Left ventricle myocardium superior (tissue), 1 donor: ENCODE measurements around the gene TTLL3. TPM values are rescaled to one million over a fixed set of nuclear protein-coding genes. Genes with fewer than 3 reads are reported as not detected.
"Not testable (repeated sequence)": the region's sequence is repeated elsewhere in the genome, so short reads cannot be mapped to it uniquely, and the experiment has no call there.

Experiments used
- ATAC-seq: fragments of 200-7000 bp; cut with Tn5 transposase; one replicate; pipeline ENCODE4 v1.9.1; 2020; ENCODE audit warnings: mild to moderate bottlenecking, moderate library complexity
- DNase-seq: peaks from one replicate; pipeline ENCODE4 v3.0.0-alpha.2; 2020
- intact Hi-C: fragments of 100-400 bp; cut with micrococcal nuclease; formaldehyde crosslinking; loops from one replicate; pipeline ENCODE4 v1.11.0; 2022
- total RNA-seq: library from RNA; stranded (reverse); fragmentation: NEBNext Ultra II Directional; extraction: Animal tissue kit (Norgen Biotek cat#: 25700); gene quantifications from one replicate; pipeline ENCODE4 v1.2.1, GENCODE V29; 2021
- donor health status: DM: no; HTN: yes; CAD: no; lungs with severe emphysema.

The TTLL3 gene
- total RNA-seq, 1 donor from 2014 or later = 11.0 TPM

DNA sequence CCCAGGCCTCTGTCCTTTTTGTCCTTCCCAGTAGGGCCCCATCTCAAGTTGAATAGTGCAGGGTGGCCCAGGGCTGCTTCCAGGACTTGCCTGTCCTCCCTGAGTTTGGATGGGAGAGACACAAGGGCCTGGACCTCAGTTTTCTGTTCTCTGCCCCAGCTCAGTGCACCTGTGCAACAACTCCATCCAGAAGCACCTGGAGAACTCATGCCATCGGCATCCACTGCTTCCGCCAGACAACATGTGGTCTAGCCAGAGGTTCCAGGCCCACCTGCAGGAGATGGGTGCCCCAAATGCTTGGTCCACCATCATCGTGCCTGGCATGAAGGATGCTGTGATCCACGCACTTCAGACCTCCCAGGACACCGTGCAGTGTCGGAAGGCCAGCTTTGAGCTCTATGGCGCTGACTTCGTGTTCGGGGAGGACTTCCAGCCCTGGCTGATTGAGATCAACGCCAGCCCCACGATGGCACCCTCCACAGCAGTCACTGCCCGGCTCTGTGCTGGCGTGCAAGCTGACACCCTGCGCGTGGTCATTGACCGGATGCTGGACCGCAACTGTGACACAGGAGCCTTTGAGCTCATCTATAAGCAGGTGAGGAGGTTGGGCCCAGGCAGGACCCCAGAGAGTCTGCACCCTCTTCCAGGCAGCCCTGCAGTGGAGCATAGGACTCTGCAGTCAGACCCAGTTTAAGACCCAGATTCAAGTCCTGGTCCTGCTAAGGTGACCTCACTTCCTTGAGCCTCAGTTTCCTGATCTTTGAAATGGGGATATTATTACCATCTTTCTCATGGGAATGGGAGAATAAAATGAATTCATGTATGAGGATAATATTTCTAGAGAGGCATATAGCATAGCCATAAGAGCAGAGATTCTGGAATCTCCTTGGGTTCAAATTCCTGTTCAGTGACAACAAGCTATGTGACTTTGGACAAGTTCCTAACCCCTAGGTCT is 19.0 kb downstream of the TTLL3 start:
- DNase-seq = peak; percentile 26
- ATAC-seq = no peak
- intact Hi-C loops = no loop called here

DNA sequence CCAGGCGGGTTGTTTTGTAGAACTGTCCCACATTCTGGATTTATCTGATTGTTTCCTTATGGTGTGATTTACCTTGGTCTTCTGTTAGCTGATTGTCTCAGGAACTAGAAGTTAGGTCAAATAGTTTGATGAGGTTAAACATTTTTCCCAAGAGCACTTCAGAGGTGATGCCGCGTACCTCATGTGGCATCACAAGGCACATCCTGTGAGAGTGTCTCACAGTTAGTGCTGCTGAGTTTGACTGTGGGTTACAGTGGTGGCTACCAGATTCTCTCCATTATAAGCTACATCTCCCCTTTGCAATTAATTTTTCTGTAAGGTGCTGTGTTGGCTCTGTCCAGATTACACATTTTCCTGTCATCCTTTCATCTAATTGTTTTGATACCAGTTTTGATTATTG is 21.2 kb downstream of the TTLL3 start:
- no peak for DNase-seq
- ATAC-seq = no peak

DNA sequence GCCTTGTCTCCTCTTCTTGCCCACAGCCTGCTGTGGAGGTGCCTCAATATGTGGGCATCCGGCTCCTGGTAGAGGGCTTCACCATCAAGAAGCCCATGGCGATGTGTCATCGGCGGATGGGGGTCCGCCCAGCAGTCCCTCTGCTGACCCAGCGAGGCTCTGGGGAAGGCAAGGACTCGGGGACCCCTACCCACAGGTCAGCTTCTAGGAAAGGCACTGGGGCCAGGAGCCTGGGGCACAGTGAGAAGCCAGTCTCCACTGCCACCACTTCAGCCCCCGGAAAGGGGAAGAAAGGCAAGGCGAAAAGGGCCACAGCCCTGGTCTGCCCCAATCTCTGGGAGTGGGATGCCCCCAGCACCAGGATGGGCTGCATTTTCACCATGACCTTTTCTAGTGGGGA is 23.0 kb downstream of the TTLL3 start:
- DNase-seq = no peak
- ATAC-seq = no peak
- intact Hi-C loops = no loop called here

More for the DNA sequence above, 21.2 kb downstream of the TTLL3 start:
- intact Hi-C loops = no loop called here

- no peak for ATAC-seq
- intact Hi-C loops = no loop called here
- DNase-seq = peak; percentile 11
Measured at GRCh38 chr3:9834520-9835380, 24.7 kb downstream of the TTLL3 start.

DNA sequence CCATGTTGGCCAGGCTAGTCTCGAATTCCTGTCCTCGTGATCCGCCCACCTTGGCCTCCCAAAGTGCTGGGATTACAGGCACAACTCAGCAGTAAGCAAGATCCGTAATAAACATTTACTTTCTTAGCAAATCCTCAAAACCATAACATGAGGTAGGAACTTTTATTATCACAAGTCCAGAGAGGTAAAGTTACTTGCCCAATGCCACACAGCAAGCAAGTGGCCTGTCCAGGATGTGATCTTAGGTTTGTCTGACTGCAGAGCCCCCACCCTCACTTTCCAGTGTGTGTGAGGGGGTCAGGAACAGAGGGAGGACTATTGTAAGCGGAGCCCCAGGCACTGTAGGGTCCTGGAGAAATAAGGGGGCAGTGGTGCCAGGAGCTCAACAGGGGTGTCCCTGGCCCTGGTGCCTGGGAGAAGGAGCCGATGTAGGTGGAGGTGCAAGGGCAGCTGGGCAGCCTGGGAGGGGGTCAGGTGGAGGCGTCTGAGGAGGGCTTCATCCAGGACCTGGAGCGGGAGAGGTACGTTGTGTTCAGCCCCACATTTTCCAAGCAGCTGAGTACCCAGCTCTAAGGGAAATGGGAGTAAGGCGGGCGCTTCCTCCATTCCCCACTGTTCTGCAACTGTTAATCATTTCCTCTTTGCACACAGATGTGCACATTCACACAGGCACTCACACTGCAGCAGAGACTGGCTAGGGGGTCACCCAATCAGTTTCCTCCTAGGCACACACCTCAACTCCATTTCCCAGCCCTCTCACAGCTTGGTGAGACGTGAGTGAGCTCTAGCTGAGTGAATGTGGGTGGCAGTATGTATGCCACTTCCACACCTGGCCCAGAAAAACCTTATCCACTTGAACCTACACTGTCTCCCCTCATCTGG is 27.9 kb downstream of the TTLL3 start:
- ATAC-seq (no peak), DNase-seq (peak; percentile 14)
- intact Hi-C loops = no loop called here

GRCh38 chr3:9838856-9839255 is 28.8 kb downstream of the TTLL3 start:
- DNase-seq = peak; percentile 14
- no peak for ATAC-seq
- intact Hi-C loops = no loop called here

DNA sequence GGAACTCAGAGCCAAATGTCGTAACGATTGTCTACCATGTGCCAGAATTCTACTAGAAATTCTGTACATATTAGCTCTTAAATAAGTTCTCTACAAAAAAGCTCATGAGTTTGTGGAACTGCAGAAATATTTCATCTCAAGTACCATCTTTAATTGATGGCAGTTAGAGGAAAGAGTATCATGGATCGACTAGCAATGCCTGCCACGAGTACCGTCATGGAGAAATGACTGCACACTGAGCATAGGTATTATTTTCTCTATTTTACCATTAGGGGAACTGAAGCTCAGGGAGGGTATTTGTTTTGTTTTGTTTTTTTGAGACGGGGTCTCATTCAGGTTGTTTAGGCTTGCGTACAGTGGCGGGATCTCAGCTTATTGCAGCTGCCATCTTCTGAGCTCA is 31.0 kb downstream of the TTLL3 start:
- no peak for DNase-seq
- intact Hi-C loops = no loop called here
- no peak for ATAC-seq

GRCh38 chr3:9843715-9844438 is 33.8 kb downstream of the TTLL3 start, which contains the start of gene RPUSD3:
RPUSD3 (minus strand) TSS chr3:9844008; CDS start chr3:9843990, 18 bp downstream.
- DNase-seq (peak; percentile 99), ATAC-seq (peak; percentile 99)
- intact Hi-C loops = no loop called here

DNA sequence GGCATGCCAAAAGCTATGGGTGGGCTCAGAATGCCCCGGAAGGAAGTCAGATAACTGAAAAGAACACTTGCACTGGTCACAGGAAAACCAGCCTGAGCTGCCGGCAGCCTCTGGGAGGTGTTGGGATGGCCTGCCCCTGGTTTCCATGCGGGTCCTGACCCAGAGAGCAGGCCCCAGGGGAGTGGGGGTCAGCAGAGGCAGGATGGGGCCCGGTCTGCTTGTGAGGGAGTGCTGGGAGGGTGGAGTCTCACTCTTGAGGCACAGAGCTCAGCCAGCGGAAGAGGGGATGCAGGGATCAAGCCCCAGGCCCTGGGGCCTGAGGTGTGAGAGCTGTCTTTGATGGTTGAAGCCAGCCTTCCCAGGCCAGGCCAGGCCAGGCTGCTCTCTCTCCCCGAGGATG is 36.2 kb downstream of the TTLL3 start:
- DNase-seq (no peak), ATAC-seq (no peak)
- intact Hi-C loops = no loop called here

GRCh38 chr3:9846931-9847488 is 36.9 kb downstream of the TTLL3 start:
- intact Hi-C loops = no loop called here
- ATAC-seq (no peak), DNase-seq (no peak)

- intact Hi-C loops, DNase-seq, ATAC-seq: not testable (repeated sequence)
Measured at GRCh38 chr3:9847870-9848269, 37.8 kb downstream of the TTLL3 start.

DNA sequence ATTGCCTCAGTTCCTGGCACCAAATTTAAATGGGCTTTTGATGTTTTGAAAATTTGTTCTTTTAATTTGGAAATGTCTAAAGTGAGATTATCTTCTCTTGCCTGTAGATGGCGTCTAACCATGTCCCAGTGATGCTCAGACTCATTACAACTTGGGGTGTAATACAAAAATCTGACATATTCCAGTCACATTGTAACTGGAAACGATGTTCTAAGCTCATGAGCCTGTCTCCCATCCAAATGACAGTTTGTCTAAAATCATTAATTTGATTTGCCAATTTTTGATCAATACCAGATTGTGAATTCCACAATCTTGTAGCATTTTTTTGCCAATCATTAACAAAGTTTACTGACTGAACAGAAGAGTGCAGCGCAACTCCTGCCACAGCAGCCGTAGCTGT is 38.8 kb downstream of the TTLL3 start:
- DNase-seq, ATAC-seq, intact Hi-C loops: not testable (repeated sequence)

DNA sequence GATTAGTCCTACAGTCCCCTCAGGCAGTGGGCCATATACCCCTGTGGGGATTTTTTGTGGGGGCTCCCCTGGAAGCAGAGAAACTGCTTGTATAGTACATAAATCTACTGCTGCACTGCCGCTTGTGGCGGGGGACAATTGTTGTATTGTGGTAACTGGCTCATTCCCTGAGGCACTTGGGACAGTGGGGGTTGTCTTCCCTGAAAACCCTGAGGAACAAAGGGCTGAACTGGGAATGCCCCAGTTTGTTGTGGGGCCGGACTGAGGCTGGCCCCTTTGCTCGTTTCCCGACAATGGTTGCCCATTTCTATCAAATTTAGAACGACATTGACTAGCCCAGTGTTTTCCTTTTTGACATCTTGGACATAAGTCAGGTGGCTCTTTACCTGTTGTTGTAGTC is 41.3 kb downstream of the TTLL3 start:
- DNase-seq, ATAC-seq, intact Hi-C loops: not testable (repeated sequence)

DNA sequence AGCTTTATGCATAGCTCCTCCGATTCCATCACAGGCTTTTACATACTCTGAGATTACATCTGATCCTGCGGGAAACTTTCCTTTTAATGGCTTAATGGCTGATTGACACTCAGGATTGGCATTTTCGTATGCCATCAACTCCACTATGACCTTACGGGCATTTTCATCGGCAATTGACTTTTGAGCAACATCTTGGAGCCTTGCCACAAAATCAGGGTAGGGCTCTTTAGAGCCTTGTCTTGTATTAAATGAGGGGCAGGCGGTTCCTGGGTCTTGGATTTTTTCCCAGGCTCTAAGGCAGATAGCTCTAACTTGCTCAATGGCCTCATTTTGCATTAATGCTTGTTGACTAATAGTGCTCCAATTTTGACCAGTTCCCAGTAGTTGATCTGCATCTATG is 41.9 kb downstream of the TTLL3 start:
- ATAC-seq, intact Hi-C loops: not testable (repeated sequence)

DNA sequence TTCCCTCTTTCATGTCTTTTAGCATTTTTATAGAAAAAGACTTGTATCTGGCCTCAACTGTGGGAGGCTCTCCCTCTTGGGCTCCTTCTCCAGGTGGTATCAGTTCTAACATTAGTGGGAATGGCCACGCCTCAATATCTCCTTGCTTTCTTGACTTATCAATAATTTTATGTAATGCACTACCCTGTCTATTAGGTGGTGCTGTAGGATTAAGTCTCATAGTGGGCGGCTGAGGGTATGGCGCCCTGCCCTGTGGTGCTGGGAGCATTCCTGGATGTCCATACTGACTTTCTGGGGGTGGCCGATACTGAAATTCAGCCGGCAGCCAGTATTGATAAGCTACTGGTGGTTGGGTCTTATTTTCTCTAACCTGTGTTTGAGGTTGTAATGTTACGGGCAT is 42.5 kb downstream of the TTLL3 start:
- no peak for DNase-seq
- ATAC-seq = no peak
- intact Hi-C loops = no loop called here

More for the DNA sequence above, 41.9 kb downstream of the TTLL3 start:
- not testable (repeated sequence) for DNase-seq

- ATAC-seq, intact Hi-C loops, DNase-seq: not testable (repeated sequence)
Measured at GRCh38 chr3:9854291-9854940, 44.4 kb downstream of the TTLL3 start.

- intact Hi-C loops = no loop called here
- DNase-seq (no peak), ATAC-seq (no peak)
Measured at GRCh38 chr3:9855594-9855993, 45.5 kb downstream of the TTLL3 start.
